Mammary epithelial cell (primary cell): ENCODE measurements around the gene ACADS.

Source experiments
- EZH2 ChIP-seq: IDR thresholded peaks from 2 replicates; pipeline ENCODE4 v1.6.1; 2012; ENCODE audit warnings: low read length, inconsistent platforms, borderline replicate concordance
- TF ChIP-seq, protein P1 (sequence below), 2 donors: IDR thresholded peaks in 1 of 2; conservative IDR thresholded peaks in 1 of 2; 2 replicates each; pipeline ENCODE4 v1.5.1; 2011 to 2012; ENCODE audit warnings: inconsistent platforms in 2 of 2, low read length in 2 of 2, mild to moderate bottlenecking in 2 of 2, control low read depth in 1 of 2, low read depth in 1 of 2; ENCODE audit not compliant: insufficient read depth in 1 of 2; ENCODE audit errors: extremely low read depth in 1 of 2

DNA sequence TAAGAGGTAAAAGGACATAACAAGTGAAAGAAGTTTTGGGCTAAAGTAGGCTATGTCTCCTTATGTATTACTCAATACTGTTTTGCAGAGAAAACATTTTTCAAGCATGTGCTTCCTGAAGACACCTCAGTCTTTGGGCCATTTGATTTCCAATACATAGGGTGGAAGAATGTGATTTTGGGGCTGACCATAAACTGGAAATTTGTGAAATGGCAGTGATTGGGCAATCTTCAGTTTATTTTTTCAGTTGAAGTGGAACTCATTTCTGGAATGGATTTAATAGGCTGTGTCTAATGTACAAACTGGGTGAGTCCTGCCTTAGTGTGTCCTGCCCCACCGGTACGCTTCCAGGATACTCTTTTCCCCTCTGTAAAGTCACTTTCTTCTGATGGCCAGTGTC, 2.8 kb upstream of the ACADS start:
- TF ChIP-seq, protein P1, sequence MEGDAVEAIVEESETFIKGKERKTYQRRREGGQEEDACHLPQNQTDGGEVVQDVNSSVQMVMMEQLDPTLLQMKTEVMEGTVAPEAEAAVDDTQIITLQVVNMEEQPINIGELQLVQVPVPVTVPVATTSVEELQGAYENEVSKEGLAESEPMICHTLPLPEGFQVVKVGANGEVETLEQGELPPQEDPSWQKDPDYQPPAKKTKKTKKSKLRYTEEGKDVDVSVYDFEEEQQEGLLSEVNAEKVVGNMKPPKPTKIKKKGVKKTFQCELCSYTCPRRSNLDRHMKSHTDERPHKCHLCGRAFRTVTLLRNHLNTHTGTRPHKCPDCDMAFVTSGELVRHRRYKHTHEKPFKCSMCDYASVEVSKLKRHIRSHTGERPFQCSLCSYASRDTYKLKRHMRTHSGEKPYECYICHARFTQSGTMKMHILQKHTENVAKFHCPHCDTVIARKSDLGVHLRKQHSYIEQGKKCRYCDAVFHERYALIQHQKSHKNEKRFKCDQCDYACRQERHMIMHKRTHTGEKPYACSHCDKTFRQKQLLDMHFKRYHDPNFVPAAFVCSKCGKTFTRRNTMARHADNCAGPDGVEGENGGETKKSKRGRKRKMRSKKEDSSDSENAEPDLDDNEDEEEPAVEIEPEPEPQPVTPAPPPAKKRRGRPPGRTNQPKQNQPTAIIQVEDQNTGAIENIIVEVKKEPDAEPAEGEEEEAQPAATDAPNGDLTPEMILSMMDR (conservative IDR thresholded peaks at IDR 0.05 in 1 of 2, IDR thresholded peaks at IDR 0.05 in 1 of 2; ENCODE audit: extremely low read depth in 1 of 2, insufficient read depth in 1 of 2, low read depth in 1 of 2, low read length in 2 of 2), result no peak
- TF ChIP-seq EZH2, result no peak
